ENCODE results near the gene NLGN2. TPM values are rescaled to one million over a fixed set of nuclear protein-coding genes. Genes with fewer than 3 reads are reported as not detected.

Gene NLGN2
- polyA plus RNA-seq, 3 donors: 0.55 TPM; not detected in 2

DNA sequence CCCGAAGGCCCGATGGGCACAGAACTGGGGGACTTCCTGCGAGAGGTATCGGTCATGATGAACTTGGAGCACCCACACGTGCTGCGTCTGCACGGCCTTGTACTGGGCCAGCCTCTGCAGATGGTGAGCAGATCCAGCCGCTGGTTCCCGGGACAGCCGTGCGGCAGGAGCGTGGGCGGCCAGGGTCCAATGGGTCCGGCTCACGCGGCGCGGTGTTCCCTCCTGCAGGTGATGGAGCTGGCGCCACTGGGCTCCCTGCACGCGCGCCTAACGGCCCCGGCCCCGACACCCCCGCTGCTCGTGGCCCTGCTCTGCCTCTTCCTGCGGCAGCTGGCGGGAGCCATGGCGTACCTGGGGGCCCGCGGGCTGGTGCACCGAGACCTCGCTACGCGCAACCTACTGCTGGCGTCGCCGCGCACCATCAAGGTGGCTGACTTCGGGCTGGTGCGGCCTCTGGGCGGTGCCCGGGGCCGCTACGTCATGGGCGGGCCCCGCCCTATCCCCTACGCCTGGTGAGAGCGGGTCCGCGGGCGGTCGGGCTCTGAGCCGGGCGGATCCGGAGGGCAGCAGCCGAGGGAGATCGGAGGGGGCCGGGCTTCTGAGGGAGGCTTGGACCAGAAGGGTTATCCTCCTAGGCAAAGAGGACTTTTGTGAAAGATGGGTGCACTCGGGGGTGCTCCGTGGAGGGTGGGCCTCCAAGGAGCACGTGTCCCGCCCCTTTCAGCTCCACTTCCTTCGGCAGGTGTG is 23.7 kb upstream of the NLGN2 start:
- Mint-ChIP-seq H3K4me3 (peak overlapping the region; percentile 62 to 76), H3K36me3 (peaks cover 23 to 24% of the 10 kb centered on the region in 2 donors), H3K27me3 (ENCODE audit: low read depth in 3 of 3) (peaks cover 50 to 65% (median 61%) of the 10 kb centered on the region in 3 donors), H3K27ac (no peak overlapping the region), H3K4me1 (peaks cover 18% of the 10 kb centered on the region), H3K9me3 (peaks cover 5 to 17% (median 14%) of the 10 kb centered on the region in 7 donors)
- 11% methylated on average over 63 of the region's 65 CpGs for WGBS (ENCODE audit: insufficient coverage)
- Histone ChIP-seq H3K4me2 (replicated peaks; ENCODE audit: extremely low read depth, low read length, poor library complexity, severe bottlenecking) (peak overlapping the region; percentile 82), H3K4me3 (replicated peaks in 1 of 3; ENCODE audit: low read depth in 2 of 3, low read length in 3 of 3) (peak overlapping the region in 2 of 3 experiments; percentile 8 to 69), H3K4me1 (ENCODE audit: control insufficient read depth in 1 of 2, insufficient read depth in 2 of 2, low read length in 2 of 2) (peaks cover 16 to 23% of the 10 kb centered on the region in 2 donors), H4K20me1 (ENCODE audit: insufficient read depth, low read length) (no peaks in the 10 kb centered on the region), H3K79me2 (ENCODE audit: insufficient read depth, low read length) (no peaks in the 10 kb centered on the region), H3K36me3 (replicated peaks in 1 of 2; ENCODE audit: control insufficient read depth in 1 of 2, insufficient read depth in 2 of 2, low read length in 2 of 2) (peaks cover 7 to 14% of the 10 kb centered on the region in 2 donors), H2AFZ (ENCODE audit: insufficient read depth, low read depth, low read length, poor library complexity, severe bottlenecking) (peak overlapping the region; percentile 71), H3K9ac (ENCODE audit: insufficient read depth, low read length, poor library complexity, severe bottlenecking) (peak overlapping the region; percentile 36), H3K9me3 (replicated peaks in 1 of 2; ENCODE audit: control insufficient read depth in 1 of 2, insufficient read depth in 1 of 2, low read length in 2 of 2) (no peaks in the 10 kb centered on the region), H3K27ac (ENCODE audit: low read depth in 1 of 2, low read length in 2 of 2) (no peak overlapping the region), H3K27me3 (ENCODE audit: control insufficient read depth in 2 of 2, insufficient read depth in 2 of 2, low read length in 2 of 2) (peaks cover 34 to 59% of the 10 kb centered on the region in 2 donors)
- intact Hi-C loops (cut with micrococcal nuclease): no loop called here
- peak; percentile 37 to 47 (median 43) for DNase-seq
- TF ChIP-seq, protein P1, sequence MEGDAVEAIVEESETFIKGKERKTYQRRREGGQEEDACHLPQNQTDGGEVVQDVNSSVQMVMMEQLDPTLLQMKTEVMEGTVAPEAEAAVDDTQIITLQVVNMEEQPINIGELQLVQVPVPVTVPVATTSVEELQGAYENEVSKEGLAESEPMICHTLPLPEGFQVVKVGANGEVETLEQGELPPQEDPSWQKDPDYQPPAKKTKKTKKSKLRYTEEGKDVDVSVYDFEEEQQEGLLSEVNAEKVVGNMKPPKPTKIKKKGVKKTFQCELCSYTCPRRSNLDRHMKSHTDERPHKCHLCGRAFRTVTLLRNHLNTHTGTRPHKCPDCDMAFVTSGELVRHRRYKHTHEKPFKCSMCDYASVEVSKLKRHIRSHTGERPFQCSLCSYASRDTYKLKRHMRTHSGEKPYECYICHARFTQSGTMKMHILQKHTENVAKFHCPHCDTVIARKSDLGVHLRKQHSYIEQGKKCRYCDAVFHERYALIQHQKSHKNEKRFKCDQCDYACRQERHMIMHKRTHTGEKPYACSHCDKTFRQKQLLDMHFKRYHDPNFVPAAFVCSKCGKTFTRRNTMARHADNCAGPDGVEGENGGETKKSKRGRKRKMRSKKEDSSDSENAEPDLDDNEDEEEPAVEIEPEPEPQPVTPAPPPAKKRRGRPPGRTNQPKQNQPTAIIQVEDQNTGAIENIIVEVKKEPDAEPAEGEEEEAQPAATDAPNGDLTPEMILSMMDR (IDR thresholded peaks at IDR 0.05): no peak

DNA sequence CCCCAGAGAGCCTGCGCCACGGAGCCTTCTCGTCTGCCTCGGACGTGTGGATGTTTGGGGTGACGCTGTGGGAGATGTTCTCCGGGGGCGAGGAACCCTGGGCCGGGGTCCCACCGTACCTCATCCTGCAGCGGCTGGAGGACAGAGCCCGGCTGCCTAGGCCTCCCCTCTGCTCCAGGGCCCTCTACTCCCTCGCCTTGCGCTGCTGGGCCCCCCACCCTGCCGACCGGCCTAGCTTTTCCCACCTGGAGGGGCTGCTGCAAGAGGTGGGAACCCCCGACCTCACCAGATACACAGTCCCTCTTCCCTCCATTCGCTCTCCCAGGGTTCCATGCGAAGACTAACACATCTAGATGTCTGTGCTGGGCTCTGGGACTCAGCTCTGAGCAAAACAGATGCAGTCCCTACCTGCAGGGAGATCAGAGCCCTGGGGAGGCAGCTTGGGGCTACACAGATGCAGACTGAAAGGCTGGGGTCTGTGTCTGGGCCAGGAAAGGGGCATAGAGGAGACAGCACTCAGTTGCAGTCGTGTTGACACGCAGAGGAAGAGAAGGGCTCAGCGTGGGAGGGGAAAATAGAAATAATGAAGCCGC is 23.1 kb upstream of the NLGN2 start:
- Mint-ChIP-seq H3K27me3 (ENCODE audit: low read depth in 3 of 3) (peaks cover 45 to 59% (median 57%) of the 10 kb centered on the region in 3 donors), H3K4me1 (peaks cover 18% of the 10 kb centered on the region), H3K36me3 (peaks cover 30% of the 10 kb centered on the region in 2 donors), H3K9me3 (peaks cover 0 to 14% (median 9%) of the 10 kb centered on the region in 7 donors), H3K27ac (peak overlapping the region in 2 of 7 donors; percentile 11 to 69), H3K4me3 (peak overlapping the region; percentile 62 to 76)
- TF ChIP-seq, protein P1 (IDR thresholded peaks at IDR 0.05): no peak
- peaks cover 33 to 52% of the 10 kb centered on the region in 2 donors for H3K27me3 ChIP-seq (ENCODE audit: control insufficient read depth in 2 of 2, insufficient read depth in 2 of 2, low read length in 2 of 2)
- no peaks in the 10 kb centered on the region for H4K20me1 ChIP-seq (ENCODE audit: insufficient read depth, low read length)
- peak overlapping the region in 2 of 3 experiments; percentile 8 to 69 for H3K4me3 ChIP-seq (replicated peaks in 1 of 3; ENCODE audit: low read depth in 2 of 3, low read length in 3 of 3)
- no peaks in the 10 kb centered on the region for H3K79me2 ChIP-seq (ENCODE audit: insufficient read depth, low read length)
- peak overlapping the region; percentile 36 for H3K9ac ChIP-seq (ENCODE audit: insufficient read depth, low read length, poor library complexity, severe bottlenecking)
- 48% methylated on average over 16 of the region's 23 CpGs for WGBS (ENCODE audit: insufficient coverage)
- H3K9me3 ChIP-seq (replicated peaks in 1 of 2; ENCODE audit: control insufficient read depth in 1 of 2, insufficient read depth in 1 of 2, low read length in 2 of 2): no peaks in the 10 kb centered on the region
- intact Hi-C loops (cut with micrococcal nuclease): loop anchor here in 1 of 2 donors (5.0 kb wide), 1 partner anchor 48 kb away; no protein-coding TSS in a partner anchor
- H3K4me1 ChIP-seq (ENCODE audit: control insufficient read depth in 1 of 2, insufficient read depth in 2 of 2, low read length in 2 of 2): peaks cover 16 to 23% of the 10 kb centered on the region in 2 donors
- no peak for DNase-seq
- no peak overlapping the region for H3K27ac ChIP-seq (ENCODE audit: low read depth in 1 of 2, low read length in 2 of 2)
- peak overlapping the region; percentile 82 for H3K4me2 ChIP-seq (replicated peaks; ENCODE audit: extremely low read depth, low read length, poor library complexity, severe bottlenecking)
- peak overlapping the region; percentile 71 for H2AFZ ChIP-seq (ENCODE audit: insufficient read depth, low read depth, low read length, poor library complexity, severe bottlenecking)
- peaks cover 14 to 20% of the 10 kb centered on the region in 2 donors for H3K36me3 ChIP-seq (replicated peaks in 1 of 2; ENCODE audit: control insufficient read depth in 1 of 2, insufficient read depth in 2 of 2, low read length in 2 of 2)
